PFSK-1 (cell line): Measurements from ENCODE around the gene FZD2.

Source experiments
- FOXP2 ChIP-seq: optimal IDR thresholded peaks from 2 replicates; pipeline ENCODE3; 2011; ENCODE audit warnings: borderline replicate concordance, control low read depth, inconsistent platforms; ENCODE audit not compliant: insufficient read depth; ENCODE audit errors: extremely low read length, extremely low read depth
- POLR2AphosphoS5 ChIP-seq: IDR thresholded peaks from 2 replicates; pipeline ENCODE4 v1.6.1; 2012; ENCODE audit warnings: low read depth, mild to moderate bottlenecking, control low read depth, low read length, moderate library complexity
- SIN3A ChIP-seq: IDR thresholded peaks from 2 replicates; pipeline ENCODE4 v1.6.1; 2012; ENCODE audit warnings: mild to moderate bottlenecking, low read length, moderate library complexity, borderline replicate concordance; ENCODE audit not compliant: insufficient read depth
- TAF1 ChIP-seq: IDR thresholded peaks from 2 replicates; pipeline ENCODE4 v1.6.1; 2012; ENCODE audit warnings: low read length, control low read depth, borderline replicate concordance; ENCODE audit not compliant: insufficient read depth
- TF ChIP-seq, protein P1 (sequence below), 2 experiments: IDR thresholded peaks; 2 replicates each; pipeline versions ENCODE4 v1.6.1 to v1.8.0; 2011 to 2012; ENCODE audit warnings: low read depth in 2 of 2, low read length in 2 of 2, control low read depth in 1 of 2, inconsistent platforms in 1 of 2, mild to moderate bottlenecking in 1 of 2, moderate library complexity in 1 of 2; ENCODE audit not compliant: insufficient read depth in 1 of 2

The FZD2 gene

DNA sequence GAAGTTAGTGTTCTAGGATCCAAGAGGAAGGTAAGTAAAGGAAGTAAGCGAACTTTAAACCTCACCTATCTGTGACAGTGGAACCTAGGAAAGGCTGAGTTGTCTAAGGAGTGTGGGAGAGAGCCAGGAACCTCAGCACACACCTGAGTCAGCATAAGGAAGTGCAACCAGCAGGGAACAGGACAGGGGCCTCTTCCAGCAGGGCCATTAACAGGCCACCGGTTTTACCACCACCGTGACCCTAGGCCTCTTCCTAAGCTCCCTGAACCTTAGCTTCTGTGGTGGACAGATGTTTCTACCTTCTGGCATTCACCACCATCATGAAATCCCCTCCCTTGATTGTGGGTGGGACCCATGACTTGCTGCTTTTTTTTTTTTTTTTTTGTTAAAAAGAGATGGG, 27.4 kb upstream of the FZD2 start:
- TF ChIP-seq TAF1, result no peak
- no peak for TF ChIP-seq SIN3A
- no peak for TF ChIP-seq FOXP2
- TF ChIP-seq, protein P1, sequence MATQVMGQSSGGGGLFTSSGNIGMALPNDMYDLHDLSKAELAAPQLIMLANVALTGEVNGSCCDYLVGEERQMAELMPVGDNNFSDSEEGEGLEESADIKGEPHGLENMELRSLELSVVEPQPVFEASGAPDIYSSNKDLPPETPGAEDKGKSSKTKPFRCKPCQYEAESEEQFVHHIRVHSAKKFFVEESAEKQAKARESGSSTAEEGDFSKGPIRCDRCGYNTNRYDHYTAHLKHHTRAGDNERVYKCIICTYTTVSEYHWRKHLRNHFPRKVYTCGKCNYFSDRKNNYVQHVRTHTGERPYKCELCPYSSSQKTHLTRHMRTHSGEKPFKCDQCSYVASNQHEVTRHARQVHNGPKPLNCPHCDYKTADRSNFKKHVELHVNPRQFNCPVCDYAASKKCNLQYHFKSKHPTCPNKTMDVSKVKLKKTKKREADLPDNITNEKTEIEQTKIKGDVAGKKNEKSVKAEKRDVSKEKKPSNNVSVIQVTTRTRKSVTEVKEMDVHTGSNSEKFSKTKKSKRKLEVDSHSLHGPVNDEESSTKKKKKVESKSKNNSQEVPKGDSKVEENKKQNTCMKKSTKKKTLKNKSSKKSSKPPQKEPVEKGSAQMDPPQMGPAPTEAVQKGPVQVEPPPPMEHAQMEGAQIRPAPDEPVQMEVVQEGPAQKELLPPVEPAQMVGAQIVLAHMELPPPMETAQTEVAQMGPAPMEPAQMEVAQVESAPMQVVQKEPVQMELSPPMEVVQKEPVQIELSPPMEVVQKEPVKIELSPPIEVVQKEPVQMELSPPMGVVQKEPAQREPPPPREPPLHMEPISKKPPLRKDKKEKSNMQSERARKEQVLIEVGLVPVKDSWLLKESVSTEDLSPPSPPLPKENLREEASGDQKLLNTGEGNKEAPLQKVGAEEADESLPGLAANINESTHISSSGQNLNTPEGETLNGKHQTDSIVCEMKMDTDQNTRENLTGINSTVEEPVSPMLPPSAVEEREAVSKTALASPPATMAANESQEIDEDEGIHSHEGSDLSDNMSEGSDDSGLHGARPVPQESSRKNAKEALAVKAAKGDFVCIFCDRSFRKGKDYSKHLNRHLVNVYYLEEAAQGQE (IDR thresholded peaks at IDR 0.05; ENCODE audit: insufficient read depth in 1 of 2, low read depth in 2 of 2, low read length in 2 of 2), result no peak
- TF ChIP-seq POLR2AphosphoS5, result no peak

DNA sequence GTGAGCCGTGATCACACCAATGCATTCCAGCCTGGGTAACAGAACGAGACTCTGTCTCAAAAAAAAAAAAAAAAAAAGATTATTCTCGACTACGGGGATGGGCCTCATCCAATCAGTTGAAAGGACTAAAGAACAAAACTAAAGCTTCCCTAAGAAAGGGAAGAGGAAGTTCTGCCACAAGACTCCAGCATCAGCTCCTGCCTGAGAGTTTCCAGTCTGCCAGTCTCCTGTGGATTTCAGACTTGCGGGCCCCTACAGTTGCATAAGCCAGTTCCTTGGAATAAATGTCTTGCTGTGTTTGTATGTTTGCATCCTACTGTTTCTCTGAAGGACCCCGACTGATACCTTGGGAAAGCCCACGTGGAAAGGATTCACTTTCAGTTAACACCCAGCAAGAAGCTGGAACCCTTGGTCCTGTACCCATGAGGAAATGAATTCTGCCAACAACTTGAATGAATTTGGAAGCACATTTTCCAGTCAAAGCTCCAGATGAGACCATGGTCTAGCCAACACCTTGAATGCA, 26.3 kb upstream of the FZD2 start:
- TF ChIP-seq POLR2AphosphoS5 (no peak), FOXP2 (no peak), SIN3A (no peak), TAF1 (no peak)
- TF ChIP-seq, protein P1 (IDR thresholded peaks at IDR 0.05; ENCODE audit: insufficient read depth in 1 of 2, low read depth in 2 of 2, low read length in 2 of 2), result no peak

DNA sequence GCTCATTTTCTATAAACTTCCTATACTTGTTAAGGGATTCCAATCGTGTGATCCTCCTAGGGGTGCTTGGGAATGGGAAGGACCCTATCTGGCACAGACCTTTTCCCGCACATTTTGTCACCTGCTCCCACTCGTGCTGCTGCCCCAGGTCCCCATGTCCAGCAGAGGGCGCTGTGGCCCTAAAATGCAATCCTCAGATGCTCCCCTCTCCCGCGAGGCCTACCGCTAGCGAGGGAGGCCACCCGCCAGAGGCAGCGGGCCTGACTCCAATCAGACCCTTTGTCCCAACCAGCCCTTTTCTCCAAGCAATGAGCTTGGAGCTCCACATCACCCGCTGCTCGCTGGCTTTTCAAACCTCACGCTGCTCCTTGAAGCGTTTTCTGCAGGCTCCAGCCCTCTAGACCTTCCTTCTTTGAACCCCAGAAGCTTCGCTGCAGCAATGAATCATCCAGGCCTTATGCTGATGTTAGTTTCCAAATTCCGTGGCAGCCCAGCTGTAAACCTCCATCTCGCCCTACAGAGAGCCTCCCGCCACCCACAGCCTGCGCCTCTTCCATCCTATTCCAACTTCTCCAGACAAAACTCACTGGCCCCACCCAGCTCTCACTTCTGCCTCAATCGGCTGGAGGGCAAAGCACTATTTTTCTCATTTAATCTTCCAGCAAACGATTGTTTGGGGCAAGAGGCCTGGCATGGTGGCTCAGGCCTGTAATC, 23.6 kb upstream of the FZD2 start:
- TF ChIP-seq, protein P1 (IDR thresholded peaks at IDR 0.05; ENCODE audit: insufficient read depth in 1 of 2, low read depth in 2 of 2, low read length in 2 of 2), result no peak
- TF ChIP-seq TAF1 (no peak), POLR2AphosphoS5 (no peak), SIN3A (no peak), FOXP2 (peak; percentile 82)

DNA sequence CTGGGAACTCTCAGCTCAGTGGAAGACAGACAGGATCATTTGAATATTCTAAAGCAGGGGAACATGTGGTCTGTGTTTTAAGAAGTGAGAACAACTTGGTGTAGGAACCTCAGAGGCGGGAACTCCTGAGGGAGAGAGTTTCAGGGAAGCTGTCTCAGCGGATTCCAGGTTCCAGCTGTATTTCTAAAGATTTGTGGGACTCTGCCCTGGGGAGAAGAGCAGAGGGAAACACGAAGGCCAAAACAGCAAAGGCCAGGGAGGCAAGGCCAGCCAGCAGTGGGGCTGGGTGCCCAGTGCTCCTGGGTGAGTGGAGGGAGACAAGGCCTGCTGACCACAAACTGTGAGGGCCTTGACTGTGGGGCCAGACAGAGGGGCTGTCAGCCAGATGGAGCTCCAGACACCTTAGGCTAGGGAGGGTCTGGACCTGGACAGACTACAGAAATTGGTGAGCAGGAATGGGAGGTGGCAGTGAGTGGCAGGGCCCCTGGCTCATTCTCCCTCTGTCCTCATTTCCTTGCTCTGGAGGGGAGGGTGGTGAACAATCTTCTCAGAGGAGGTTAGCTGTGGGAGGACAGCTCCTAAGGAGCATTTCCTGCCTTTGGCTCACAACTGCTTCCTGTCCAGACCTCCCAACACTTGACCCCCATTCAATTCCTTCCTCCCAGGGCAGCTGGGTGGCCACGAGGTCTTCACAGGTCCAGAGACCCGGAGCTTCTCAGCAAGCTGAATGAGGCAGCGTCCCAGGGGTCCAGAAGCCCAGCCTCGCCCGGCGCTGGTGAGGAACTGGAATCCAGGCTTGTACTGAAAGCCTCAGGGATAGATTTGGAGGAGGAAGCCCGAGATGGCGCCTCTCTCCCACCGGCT, 21.0 kb upstream of the FZD2 start:
- peak; percentile 61 for TF ChIP-seq POLR2AphosphoS5
- peak; percentile 62 for TF ChIP-seq FOXP2
- 0 out of 2 replicates have a peak, but pooled peaks have one; percentile 57 for TF ChIP-seq TAF1
- TF ChIP-seq, protein P1 (IDR thresholded peaks at IDR 0.05; ENCODE audit: insufficient read depth in 1 of 2, low read depth in 2 of 2, low read length in 2 of 2), result peak in 1 of 2 experiments; percentile 56; a peak in 1 of 4 replicates
- TF ChIP-seq SIN3A, result no peak
